Activated T-cell treated with anti-CD3 and anti-CD28 coated beads for 24 hours (primary cell): ENCODE results near the gene SORT1.

Source experiments
- DNase-seq: peaks from one replicate; pipeline ENCODE4 v3.0.0-alpha.2; 2020; ENCODE audit warnings: low read depth

Gene SORT1

DNA sequence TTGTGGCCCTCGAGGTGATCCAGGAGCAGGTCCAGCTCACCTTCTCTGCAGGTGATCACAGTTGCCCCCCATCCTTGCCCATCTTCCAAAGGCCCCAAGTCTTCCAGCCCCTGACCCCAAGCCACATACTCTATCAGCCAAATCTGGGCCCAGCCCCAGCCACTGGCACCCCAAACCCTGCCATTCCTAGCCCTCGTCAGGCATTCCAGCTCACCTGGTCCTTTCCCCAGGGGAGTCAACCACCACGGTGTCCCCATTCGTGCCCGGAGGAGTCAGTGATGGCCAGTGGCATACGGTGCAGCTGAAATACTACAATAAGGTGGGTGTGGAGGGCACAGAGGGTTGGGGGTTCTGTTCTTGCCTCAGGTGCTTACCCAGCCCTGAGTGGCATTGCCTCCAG is 136.1 kb downstream of the SORT1 start:
- DNase-seq: no peak

DNA sequence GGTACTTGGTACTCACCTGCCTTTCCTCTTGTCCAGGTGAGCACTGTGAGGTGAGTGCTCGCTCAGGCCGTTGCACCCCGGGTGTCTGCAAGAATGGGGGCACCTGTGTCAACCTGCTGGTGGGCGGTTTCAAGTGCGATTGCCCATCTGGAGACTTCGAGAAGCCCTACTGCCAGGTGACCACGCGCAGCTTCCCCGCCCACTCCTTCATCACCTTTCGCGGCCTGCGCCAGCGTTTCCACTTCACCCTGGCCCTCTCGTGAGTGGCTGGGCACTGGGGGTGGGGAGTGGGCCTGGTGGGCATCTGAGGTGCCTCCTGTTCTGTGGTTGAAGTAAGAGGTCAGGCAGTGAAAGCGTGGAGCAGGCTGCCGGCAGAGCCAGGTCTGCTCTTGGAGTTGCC is 136.7 kb downstream of the SORT1 start:
- DNase-seq: no peak

DNA sequence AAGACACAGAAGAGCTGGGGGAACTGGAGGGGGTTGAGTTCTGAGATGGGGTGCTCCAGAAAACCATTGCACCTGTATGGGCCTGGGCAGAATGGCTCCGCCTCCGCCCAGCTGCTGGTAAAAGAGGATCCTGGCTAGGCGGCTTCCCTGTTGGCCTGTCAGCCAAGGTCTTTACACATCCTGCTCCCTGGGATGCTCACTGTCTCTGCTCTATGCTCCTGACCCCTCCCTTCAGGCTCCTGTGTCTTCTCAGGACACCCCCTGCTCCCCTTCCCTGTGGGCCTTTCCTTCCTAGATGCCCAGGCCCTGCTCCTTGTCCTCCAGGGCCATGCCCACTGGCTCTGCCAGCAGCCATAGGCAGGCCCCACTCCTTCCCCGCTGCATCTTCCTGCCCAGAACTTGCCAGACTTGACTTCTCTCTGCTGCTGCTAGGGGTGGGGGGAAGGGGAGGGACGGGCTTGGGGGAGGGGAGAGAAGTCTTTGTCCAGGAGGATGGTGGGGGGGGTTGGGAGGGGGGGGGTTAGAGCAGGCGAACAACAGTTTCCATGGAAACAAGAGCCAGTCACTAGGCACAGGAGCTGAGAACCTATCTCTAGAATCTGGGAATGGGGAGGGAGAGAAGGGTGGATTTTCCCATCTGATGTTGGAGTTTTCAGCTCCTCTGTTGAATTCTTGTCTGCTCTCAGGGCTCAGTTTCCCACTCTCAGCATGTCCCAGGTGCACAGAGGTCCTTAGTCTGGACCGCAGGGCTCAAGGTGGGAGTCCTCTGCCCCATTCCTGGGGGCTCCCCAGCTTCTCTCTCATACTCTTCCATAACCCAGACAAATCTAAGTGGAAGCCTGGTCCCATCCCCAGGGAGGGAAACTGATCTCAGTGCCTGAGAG is 137.8 kb downstream of the SORT1 start:
- DNase-seq: no peak
